Psoas muscle (tissue), 8 donors: ENCODE data around the gene UBXN1. TPM values are rescaled to one million over a fixed set of nuclear protein-coding genes. Genes with fewer than 3 reads are reported as not detected.
A peak's percentile ranks its signal among the peaks of the same experiment; 100 is the strongest.

Experiments
- ATAC-seq, 4 donors: fragments of 200-7000 bp; cut with Tn5 transposase; one replicate each; pipeline ENCODE4 v1.9.1; 2020; ENCODE audit warnings: moderate library complexity in 3 of 4, mild to moderate bottlenecking in 2 of 4
- DNase-seq, 2 donors: peaks; one replicate each; pipeline ENCODE4 v3.0.0-alpha.2; 2020
- H3K27ac ChIP-seq: fragments of 200-600 bp; one replicate; pipeline ENCODE4 v1.8.0; 2022
- H3K27me3 ChIP-seq, 3 donors: fragments of 200-600 bp in 1 of 3; one replicate each; pipeline versions ENCODE4 v1.6.1 to v1.8.0; 2013 to 2022; ENCODE audit warnings: low read length in 2 of 3, mild to moderate bottlenecking in 2 of 3, moderate library complexity in 1 of 3; ENCODE audit not compliant: insufficient read depth in 3 of 3
- H3K36me3 ChIP-seq, 2 donors: fragments of 200-600 bp in 1 of 2; one replicate each; pipeline versions ENCODE4 v1.6.1 to v1.8.0; 2013 to 2022; ENCODE audit warnings: low read depth in 1 of 2, mild to moderate bottlenecking in 1 of 2, moderate library complexity in 1 of 2; ENCODE audit not compliant: insufficient read depth in 1 of 2
- H3K4me1 ChIP-seq: fragments of 200-600 bp; one replicate; pipeline ENCODE4 v1.8.0; 2022
- H3K4me3 ChIP-seq: fragments of 200-600 bp; one replicate; pipeline ENCODE4 v1.8.0; 2022; ENCODE audit warnings: mild to moderate bottlenecking
- H3K9me3 ChIP-seq: fragments of 200-600 bp; one replicate; pipeline ENCODE4 v1.8.0; 2022
- CTCF ChIP-seq: fragments of 200-600 bp; IDR thresholded peaks from one replicate; pipeline ENCODE4 v1.8.0; 2022; ENCODE audit warnings: antibody characterized with exemption
- WGBS, 3 donors: extraction: QIAGEN DNeasy Blood & Tissue Kit; methylation state at CpG; one replicate each; pipeline versions ENCODE4 v1.1.6 to v1.1.7; 2013; 5-methylcytosine and 5-hydroxymethylcytosine counted together
- intact Hi-C, 2 donors: fragments of 100-400 bp; cut with DNase I; formaldehyde crosslinking; loops; one replicate each; pipeline versions ENCODE4 v1.11.0 to v1.14.2; 2022
- polyA plus RNA-seq, 3 donors: library from polyadenylated mRNA; stranded (reverse); fragments of 200-250 nt; gene quantifications; one replicate each; pipeline ENCODE4 v1.2.3, GENCODE V29; 2013
- total RNA-seq, 4 donors: library from RNA; stranded (reverse); fragmentation: NEBNext Ultra II Directional in 2 of 4; extraction: Animal tissue kit (Norgen Biotek cat#: 25700) in 2 of 4; gene quantifications; one replicate each; pipeline versions ENCODE4 v1.2.1 to v1.2.4, GENCODE V29; 2021 to 2023
- donor health status: healthy with polysubstance abuse.
- donor health status: DM: no; HTN: no; CAD: no; lungs with moderate emphysema.
- donor health status: Bipolar disorder and iron deficiency.
- donor health status: healthy.
- donor health status: DM: yes; HTN: yes; CAD: no.
- donor health status: DM: no; HTN: no; CAD: no.
- donor health status: DM: no; HTN: no; CAD: no.
- donor health status: DM: yes; HTN: yes; CAD: no.

The UBXN1 gene
- total and polyA plus RNA-seq, 7 donors = 102 to 376 (median 204) TPM

DNA sequence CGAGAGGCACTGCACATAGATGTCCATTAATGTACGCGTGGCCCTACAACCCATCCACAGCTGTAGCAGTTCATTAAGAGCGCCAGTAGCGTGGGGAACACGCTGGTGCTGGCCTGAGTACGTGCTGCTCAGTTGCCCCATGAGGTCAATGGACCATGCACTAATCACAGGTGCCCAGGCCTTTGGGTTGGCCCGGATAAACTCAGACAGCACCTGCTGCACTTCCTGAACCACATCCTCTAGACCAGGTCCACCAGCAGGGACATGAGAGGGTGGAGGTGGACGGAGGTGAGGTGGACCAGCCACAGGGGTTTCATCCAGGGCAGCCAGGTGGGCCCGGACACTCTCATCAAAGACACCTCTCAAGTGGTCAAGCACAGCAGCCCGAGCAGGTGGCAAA, 29.4 kb downstream of the UBXN1 start:
- Histone ChIP-seq H3K4me3 (no peak overlapping the region), H3K27me3 (no peaks in the 10 kb centered on the region), H3K9me3 (no peaks in the 10 kb centered on the region), H3K4me1 (peaks cover 29% of the 10 kb centered on the region), H3K27ac (no peak overlapping the region), H3K36me3 (peaks cover 0 to 29% of the 10 kb centered on the region in 2 donors)
- DNase-seq = no peak
- ATAC-seq = no peak
- no peak for TF ChIP-seq CTCF
- intact Hi-C loops = no loop called here
- WGBS, 3 donors = 83 to 92% (median 85%) methylated on average over 11 of the region's 11 CpGs

- Histone ChIP-seq H3K4me3 (no peak overlapping the region), H3K9me3 (no peaks in the 10 kb centered on the region), H3K4me1 (peaks cover 32% of the 10 kb centered on the region), H3K27ac (no peak overlapping the region), H3K36me3 (peaks cover 0 to 35% of the 10 kb centered on the region in 2 donors), H3K27me3 (no peaks in the 10 kb centered on the region)
- intact Hi-C loops = no loop called here
- DNase-seq = no peak
- WGBS, 3 donors = 80 to 88% (median 81%) methylated on average over 11 of the region's 11 CpGs
- no peak for ATAC-seq
- TF ChIP-seq CTCF = no peak
Measured at GRCh38 chr11:62648967-62649364, 29.9 kb downstream of the UBXN1 start.

DNA sequence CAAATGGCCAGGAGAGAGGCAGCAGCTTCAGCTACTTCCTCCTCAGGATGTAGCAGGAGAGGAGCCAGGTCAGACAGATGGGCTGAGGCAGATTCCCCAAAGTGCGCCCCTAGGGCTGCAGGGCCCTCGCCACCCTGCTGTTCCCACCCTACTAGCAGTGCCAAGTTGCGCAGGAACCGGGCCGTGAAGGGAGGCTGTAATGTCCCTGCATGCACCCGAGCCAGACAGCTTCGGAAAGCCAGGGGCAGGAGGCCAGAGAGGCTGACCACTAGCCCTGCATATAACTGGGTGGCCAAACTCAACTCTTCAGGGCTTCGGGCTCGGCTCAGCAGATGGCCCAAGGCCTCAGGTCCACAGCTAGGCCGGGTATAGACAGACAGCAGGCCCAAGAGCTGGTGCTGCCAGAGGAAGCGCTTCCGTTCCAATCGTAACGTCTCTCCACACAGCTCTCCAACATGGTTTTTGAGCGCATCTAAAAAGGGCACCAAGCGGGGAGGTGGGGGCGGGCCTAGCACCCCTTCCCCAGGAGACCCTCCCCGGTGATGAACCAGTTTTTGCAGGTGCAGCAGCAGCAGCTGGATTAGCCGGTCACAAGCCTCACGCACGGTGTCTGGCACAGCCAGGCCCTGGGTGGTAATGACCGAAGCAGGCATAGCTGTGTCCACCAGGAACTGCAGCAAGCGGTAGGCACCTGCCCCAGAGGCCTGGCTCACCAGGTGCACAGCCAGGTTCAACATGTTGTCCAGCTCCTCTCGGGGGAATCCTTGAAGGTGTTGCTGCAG, 30.5 kb downstream of the UBXN1 start:
- no peak overlapping the region for H3K4me3 ChIP-seq
- no peaks in the 10 kb centered on the region for H3K27me3 ChIP-seq
- intact Hi-C loops = no loop called here
- H3K9me3 ChIP-seq = no peaks in the 10 kb centered on the region
- ATAC-seq (no peak), DNase-seq (no peak)
- WGBS, 3 donors = 76 to 88% (median 79%) methylated on average over 24 of the region's 24 CpGs
- peaks cover 32% of the 10 kb centered on the region for H3K4me1 ChIP-seq
- no peak for TF ChIP-seq CTCF
- no peak overlapping the region for H3K27ac ChIP-seq
- peaks cover 0 to 41% of the 10 kb centered on the region in 2 donors for H3K36me3 ChIP-seq

DNA sequence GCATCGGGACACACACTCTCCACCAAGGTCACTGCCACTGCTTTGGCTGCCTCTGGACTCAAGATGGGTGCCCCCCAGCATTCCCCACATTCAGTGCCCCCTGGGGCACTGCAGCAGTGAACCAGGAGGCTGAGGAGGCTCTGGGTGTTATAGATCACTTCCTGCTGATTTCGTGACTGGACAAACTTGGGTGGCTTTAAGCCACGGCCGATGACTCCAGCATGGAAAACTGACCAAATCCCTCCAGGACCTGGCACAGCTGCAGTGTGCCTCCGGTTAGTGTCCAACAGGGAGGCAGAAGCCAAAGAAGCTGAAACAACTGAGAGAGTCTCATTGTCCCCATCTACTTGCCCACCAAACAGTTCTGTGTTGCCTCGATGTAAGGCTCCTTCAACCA, 31.3 kb downstream of the UBXN1 start:
- DNase-seq (no peak), ATAC-seq (no peak)
- TF ChIP-seq CTCF = no peak
- Histone ChIP-seq H3K27me3 (no peaks in the 10 kb centered on the region), H3K4me3 (no peak overlapping the region), H3K9me3 (no peaks in the 10 kb centered on the region), H3K4me1 (peaks cover 32% of the 10 kb centered on the region), H3K36me3 (peaks cover 0 to 48% of the 10 kb centered on the region in 2 donors), H3K27ac (peak overlapping the region; percentile 97)
- intact Hi-C loops = no loop called here
- WGBS, 3 donors = 38 to 53% (median 44%) methylated on average over 6 of the region's 6 CpGs
